Ishikawa (cell line): ENCODE measurements around the gene TMA16.
A peak's percentile ranks its signal among the peaks of the same experiment; 100 is the strongest.

Experiments used
- CEBPB ChIP-seq: IDR thresholded peaks from 2 replicates; pipeline ENCODE4 v1.6.1; 2012
- CREB1 ChIP-seq: IDR thresholded peaks from 2 replicates; pipeline ENCODE4 v1.6.1; 2012; ENCODE audit warnings: low read depth
- EGR1 ChIP-seq: IDR thresholded peaks from 2 replicates; pipeline ENCODE4 v1.6.1; 2012
- EP300 ChIP-seq: IDR thresholded peaks from 2 replicates; pipeline ENCODE4 v1.6.1; 2012; ENCODE audit warnings: borderline replicate concordance
- FOXM1 ChIP-seq: IDR thresholded peaks from 2 replicates; pipeline ENCODE4 v1.6.1; 2012; ENCODE audit warnings: low read depth, borderline replicate concordance
- MAX ChIP-seq: IDR thresholded peaks from 2 replicates; pipeline ENCODE4 v1.6.1; 2012
- NFIC ChIP-seq: IDR thresholded peaks from 2 replicates; pipeline ENCODE4 v1.6.1; 2012
- RAD21 ChIP-seq: IDR thresholded peaks from 2 replicates; pipeline ENCODE4 v1.6.1; 2012; ENCODE audit warnings: low read depth
- REST ChIP-seq: IDR thresholded peaks from 2 replicates; pipeline ENCODE4 v1.6.1; 2012; ENCODE audit warnings: low read depth, mild to moderate bottlenecking
- TAF1 ChIP-seq: IDR thresholded peaks from 2 replicates; pipeline ENCODE4 v1.6.1; 2012; ENCODE audit warnings: low read depth, mild to moderate bottlenecking
- TCF12 ChIP-seq: IDR thresholded peaks from 2 replicates; pipeline ENCODE4 v1.6.1; 2012; ENCODE audit warnings: low read depth
- TEAD4 ChIP-seq: IDR thresholded peaks from 2 replicates; pipeline ENCODE4 v1.6.1; 2012
- USF1 ChIP-seq: IDR thresholded peaks from 2 replicates; pipeline ENCODE4 v1.6.1; 2012
- YY1 ChIP-seq: IDR thresholded peaks from 2 replicates; pipeline ENCODE4 v1.6.1; 2012; ENCODE audit warnings: low read depth
- ZBTB7A ChIP-seq: IDR thresholded peaks from 2 replicates; pipeline ENCODE4 v1.6.1; 2012; ENCODE audit warnings: low read depth

The TMA16 gene

GRCh38 chr4:163476761-163477438 is 17.6 kb upstream of the TMA16 start:
- no peak for TF ChIP-seq YY1
- TF ChIP-seq EGR1: no peak
- TF ChIP-seq TEAD4: no peak
- no peak for TF ChIP-seq RAD21
- no peak for TF ChIP-seq ZBTB7A
- TF ChIP-seq TAF1: no peak
- TF ChIP-seq NFIC: no peak
- TF ChIP-seq MAX: no peak
- no peak for TF ChIP-seq CEBPB
- no peak for TF ChIP-seq USF1
- TF ChIP-seq REST: no peak
- TF ChIP-seq EP300: no peak
- TF ChIP-seq CREB1: no peak
- no peak for TF ChIP-seq TCF12
- no peak for TF ChIP-seq FOXM1

- TF ChIP-seq CREB1: no peak
- TF ChIP-seq FOXM1: no peak
- TF ChIP-seq RAD21: no peak
- no peak for TF ChIP-seq YY1
- TF ChIP-seq EGR1: no peak
- no peak for TF ChIP-seq REST
- TF ChIP-seq USF1: no peak
- no peak for TF ChIP-seq MAX
Measured at GRCh38 chr4:163482190-163482589, 12.3 kb upstream of the TMA16 start.

- TF ChIP-seq RAD21 (peak; percentile 61), NFIC (no peak)
Measured at GRCh38 chr4:163484906-163485305, 9.6 kb upstream of the TMA16 start.

- no peak for TF ChIP-seq TEAD4
- TF ChIP-seq TCF12: no peak
- no peak for TF ChIP-seq REST
- no peak for TF ChIP-seq RAD21
- no peak for TF ChIP-seq YY1
Measured at GRCh38 chr4:163485589-163485988, 8.9 kb upstream of the TMA16 start.

- TF ChIP-seq FOXM1 (no peak), USF1 (no peak), CEBPB (no peak), ZBTB7A (no peak)
Measured at GRCh38 chr4:163486321-163486720, 8.2 kb upstream of the TMA16 start.
